MM.1S (cell line): ENCODE data around the gene MED15.

ENCODE experiments used
- CTCF ChIP-seq: fragments of 300-600 bp; sonication (generic); IDR thresholded peaks from 2 replicates; pipeline ENCODE4 v1.5.1; 2016; ENCODE audit warnings: antibody characterized with exemption, low read length, mixed read lengths
- EZH2 ChIP-seq: fragments of 300-600 bp; sonication (generic); optimal IDR thresholded peaks from 2 replicates; pipeline ENCODE3; 2017; ENCODE audit warnings: low read depth, mild to moderate bottlenecking, antibody characterized with exemption, low read length, mixed read lengths
- EZH2phosphoT487 ChIP-seq: fragments of 300-600 bp; sonication (generic); IDR thresholded peaks from 2 replicates; pipeline ENCODE4 v1.6.1; 2018; ENCODE audit warnings: antibody characterized with exemption, low read length

GRCh38 chr22:20616451-20617043 is 109.1 kb downstream of the MED15 start:
- no peak for TF ChIP-seq EZH2
- no peak for TF ChIP-seq CTCF
- TF ChIP-seq EZH2phosphoT487, result no peak
